HuH-7.5 (cell line): ENCODE results near the gene AKR1B15.
"Not testable (repeated sequence)": the region's sequence is repeated elsewhere in the genome, so short reads cannot be mapped to it uniquely, and the experiment has no call there.

Experiments
- DNase-seq: peaks from one replicate; pipeline ENCODE4 v3.0.0; 2011; ENCODE audit warnings: low spot score

AKR1B15 gene

DNA sequence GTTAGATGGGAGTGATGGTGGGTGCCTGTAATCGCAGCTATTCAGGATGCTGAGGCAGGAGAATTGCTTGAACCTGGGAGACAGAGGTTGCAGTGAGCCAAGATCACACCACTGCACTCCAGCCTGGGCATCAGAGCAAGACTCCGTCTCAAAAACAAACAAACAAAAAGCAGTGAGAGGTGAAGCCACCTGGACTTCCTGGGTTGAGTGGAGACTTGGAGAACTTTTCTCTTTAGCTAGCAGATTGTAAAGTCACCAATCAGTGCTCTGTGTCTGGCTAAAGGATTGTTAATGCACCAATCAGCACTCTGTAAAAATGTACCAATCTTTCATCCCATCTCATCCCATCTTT lies 14.5 kb downstream of the AKR1B15 start:
- not testable (repeated sequence) for DNase-seq

DNA sequence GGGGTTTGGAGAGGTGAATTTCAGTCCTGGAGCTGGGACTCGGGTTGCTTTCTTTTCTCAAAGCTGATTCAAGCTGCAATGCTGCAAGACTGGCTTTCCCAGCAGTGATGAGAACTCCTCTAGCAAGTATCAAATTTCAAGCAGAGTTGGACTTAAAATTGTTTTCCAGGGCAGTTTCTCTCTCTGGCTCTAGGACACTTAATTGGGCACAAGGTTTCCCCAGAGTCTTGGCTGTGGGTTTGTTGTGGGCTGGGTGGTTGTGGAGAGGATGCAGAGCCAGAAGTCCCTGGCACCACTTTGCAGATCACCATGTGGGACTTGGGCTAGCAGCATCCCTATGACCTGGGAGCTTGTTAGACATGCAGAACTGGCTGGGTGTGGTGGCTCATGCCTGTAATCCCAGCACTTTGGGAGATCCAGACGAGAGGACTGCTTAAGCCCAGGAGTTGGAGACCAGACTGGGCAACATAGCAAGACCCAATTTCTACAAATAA lies 16.8 kb downstream of the AKR1B15 start:
- no peak for DNase-seq

DNA sequence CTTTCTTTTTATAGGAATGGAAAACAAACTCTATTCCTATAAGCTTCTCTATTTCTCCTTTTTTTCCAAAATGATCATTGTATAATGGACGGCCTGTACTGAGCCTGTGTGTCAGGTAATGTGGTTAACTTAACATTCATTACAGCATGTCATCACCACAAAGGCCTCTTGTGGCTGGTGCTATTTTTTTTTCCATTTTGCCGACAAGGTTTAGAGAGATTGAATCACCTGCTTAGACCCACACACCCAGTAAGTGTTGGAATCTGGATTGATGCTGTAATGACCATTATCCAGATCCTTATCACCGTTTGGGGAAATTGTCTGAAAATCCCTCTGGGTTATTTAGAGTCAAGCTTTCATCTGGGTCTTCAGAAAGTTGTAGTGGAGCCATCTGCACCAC lies 18.5 kb downstream of the AKR1B15 start:
- no peak for DNase-seq

DNA sequence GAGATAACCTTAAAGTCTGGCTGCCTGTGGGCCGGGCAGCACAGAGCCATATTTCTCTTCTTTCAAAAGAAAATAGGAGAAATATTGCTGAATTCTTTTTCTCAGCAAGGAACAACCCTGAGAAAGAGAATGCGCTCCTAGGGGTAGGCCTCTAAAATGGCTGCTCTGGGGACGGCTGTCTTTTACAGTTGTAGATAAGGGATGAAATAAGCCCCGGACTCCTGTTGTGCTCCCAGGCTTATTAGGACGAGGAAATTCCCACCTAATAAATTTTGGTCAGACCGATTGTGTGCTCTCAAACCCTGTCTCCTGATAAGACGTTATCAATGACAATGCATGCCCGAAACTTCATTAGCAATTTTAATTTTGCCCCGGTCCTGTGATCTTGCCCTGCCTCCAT lies 21.1 kb downstream of the AKR1B15 start:
- DNase-seq = not testable (repeated sequence)

DNA sequence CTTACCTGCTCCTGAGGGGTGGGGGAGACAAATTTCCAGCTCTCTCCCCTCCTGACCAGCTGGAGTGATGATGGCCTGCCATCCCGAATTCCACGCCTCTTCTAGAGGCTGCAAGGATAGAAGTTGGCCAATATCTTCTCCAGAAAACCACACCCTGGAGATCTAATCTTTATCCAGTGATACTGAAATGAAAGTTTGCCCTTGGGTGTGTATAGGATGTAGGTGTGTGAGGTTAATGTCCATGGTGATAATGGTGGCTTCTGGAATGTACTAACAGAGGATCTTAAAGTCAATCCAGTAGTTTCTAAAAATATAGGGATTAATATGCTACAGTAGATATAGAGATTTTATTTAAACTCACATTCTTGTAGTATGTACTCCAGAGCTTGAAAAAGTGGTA lies 22.2 kb downstream of the AKR1B15 start:
- DNase-seq = no peak

DNA sequence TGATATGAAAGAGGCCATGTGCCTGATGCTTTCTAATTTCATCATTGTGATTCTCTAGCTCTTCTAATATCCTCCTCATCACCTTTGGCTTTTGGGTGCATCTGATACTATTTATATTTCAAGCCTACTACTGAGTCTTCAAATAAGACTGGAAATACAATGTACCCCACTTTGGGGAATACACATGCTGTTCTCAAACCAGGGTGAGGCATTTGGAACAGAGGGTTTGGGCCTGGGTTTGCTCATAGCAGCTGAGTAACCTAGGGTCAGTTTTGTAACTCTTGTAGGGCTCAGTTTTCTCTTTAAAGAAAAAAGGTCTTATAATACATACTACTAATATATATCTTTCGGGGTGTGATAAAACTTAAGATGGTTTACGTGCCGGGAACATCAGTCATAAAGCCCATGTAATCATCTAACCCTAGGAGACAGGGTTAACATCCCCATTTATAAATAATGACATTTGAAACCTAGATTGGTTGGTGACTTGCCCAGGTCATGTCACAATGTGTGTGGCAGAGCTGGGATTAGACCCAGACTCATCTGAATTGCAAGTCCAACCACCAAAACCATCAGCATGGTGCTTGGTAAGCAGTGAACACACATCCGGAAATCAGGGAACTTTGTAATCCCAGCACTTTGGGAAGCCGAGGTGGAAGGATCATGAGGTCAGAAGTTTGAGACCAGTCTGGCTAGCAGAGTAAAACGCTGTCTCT lies 23.0 kb downstream of the AKR1B15 start:
- no peak for DNase-seq

DNA sequence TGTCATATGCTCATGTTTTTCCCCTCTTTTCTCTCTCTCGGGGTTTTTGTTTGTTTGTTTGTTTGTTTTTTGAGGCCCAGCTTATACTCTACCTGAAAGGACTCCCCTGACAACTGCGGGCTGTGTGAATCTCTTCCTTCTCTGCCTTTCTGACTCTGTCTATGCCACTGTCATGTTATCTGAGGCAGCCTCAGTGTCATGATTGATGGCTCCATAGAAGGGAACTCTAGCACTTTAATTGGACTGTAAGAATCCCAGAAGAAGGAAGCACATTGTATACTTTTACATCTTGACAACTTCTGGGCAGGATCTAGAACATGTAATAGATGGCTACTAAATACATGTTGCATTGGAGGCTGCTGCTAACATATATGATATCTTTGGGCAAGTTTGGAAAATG lies 25.4 kb downstream of the AKR1B15 start:
- DNase-seq = no peak

DNA sequence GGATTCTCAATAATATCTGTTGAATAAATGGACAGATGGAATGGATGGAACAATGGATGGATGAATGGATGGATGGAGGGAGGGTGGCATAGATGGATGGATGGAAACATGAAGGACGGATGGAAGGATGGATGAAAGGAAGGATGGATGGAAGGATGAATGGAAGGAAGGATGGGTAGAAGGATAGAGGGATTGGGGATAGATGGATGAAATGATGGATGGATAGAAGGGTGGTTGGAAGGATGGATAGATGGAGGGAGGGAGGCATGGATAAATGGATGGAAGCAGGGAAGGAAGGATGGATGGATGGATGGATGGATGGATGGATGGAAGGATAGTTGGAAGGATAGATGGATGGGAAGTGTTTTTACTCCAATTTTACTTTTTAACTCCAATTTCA lies 35.4 kb downstream of the AKR1B15 start:
- DNase-seq = no peak

DNA sequence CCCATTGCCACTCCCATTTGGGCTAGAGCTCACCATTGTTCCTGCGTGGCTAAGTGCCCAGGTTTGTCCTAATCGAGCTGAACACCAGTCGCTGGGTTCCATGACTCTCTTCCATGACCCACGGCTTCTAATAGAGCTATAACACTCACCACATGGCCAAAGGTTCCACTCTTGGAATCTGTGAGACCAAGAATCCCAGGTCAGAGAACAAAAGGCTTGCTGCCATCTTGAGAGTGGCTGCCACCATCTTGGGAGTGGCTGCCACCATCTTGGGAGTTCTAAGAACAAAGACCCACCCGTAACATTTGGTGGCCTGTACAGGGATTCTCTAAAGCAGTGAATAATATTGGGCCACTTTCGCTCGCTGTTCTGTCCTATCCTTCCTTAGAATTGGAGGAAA lies 37.0 kb downstream of the AKR1B15 start:
- DNase-seq = no peak

DNA sequence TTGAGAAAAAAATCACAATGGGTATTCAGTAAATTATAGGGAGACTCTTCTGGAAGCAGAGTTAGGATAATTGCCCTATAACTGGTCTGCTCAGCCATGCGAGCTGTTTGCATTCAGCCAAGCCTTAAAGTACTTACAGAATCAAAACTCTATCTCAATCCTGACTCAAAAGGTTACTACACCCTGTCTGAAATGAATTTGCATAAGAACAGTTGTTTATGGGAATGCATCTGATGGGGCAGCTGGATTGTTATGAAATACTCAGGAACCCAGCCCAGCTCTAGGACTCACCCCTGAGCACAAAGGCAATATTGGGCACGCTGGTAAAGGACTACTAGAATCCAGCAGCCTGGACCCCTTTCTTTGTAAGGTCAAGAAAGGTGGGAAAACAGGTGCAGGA lies 38.8 kb downstream of the AKR1B15 start:
- no peak for DNase-seq

DNA sequence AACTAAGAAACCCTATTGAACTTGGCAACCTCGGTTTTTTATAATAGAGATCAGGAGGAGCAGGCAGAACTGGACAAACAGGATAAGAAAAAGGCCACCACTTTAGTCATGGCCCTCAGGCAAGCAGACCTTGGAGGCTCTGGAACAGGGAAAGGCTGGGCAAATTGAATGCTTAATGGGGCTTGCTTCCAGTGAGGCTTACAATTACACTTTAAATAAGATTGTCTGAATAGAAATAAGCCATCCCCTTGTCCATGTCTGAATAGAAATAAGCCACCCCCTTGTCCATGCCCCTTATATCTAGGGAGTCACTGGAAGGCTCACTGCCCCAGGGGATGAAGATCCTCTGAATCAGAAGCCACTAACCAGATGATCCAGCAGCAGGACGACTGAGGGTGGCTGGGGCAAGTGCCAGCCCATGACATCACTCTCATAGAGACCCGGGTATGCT lies 40.6 kb downstream of the AKR1B15 start:
- no peak for DNase-seq

DNA sequence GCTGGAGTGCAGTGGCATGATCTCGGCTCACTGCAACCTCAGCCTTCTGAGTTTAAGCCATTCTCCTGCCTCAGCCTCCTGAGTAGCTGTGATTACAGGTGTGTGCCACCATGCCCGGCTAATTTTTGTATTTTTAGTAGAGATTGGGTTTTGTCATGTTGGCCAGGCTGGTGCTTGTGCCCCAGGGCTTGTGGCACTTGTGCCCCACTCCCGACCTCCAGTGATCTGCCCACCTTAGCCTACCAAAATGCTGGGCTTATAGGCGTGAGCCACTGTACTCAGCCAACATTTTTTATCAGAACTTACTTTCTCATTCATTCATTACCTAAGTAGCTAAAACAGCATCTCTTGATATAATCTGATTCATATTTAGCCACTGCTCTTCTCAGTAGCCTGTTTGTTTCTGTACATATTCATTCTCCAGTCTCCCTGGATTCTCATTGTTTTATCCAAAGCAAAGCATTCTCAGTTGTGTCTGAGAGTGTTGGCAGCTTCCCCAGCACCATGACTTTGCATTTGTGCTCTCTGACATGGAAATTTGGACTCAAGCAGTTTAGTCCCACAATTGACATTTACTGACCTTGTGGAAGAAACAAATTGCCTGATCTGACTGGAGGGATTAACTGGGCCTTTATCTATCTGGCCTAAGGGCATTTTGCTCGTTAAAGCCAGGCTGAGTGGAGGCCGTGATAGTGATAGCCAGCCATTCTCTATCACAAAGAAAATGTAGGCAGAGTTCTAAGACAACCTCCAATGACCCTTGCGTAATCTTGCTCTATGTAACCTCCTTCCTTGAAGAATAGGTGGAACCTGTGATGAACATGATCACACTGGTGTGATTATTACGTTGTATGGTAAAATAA lies 44.9 kb downstream of the AKR1B15 start:
- DNase-seq = no peak

DNA sequence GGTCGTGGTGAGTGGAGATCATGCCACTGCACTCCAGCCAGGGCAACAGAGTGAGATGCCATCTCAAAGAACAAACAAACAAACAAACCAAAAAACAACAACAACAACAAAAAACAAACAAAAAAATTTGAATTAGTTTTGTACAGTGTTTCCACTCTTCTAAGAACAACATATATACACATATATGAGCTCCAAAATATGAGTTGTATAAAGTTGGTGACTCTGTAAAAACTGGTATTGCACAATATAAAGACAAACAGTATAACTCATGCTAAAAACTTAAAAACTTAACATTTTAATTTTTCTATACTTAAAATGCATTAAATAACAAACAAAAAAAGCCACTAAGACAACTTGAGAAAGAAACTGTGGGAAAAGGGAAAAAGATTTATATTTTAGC lies 46.0 kb downstream of the AKR1B15 start:
- no peak for DNase-seq

DNA sequence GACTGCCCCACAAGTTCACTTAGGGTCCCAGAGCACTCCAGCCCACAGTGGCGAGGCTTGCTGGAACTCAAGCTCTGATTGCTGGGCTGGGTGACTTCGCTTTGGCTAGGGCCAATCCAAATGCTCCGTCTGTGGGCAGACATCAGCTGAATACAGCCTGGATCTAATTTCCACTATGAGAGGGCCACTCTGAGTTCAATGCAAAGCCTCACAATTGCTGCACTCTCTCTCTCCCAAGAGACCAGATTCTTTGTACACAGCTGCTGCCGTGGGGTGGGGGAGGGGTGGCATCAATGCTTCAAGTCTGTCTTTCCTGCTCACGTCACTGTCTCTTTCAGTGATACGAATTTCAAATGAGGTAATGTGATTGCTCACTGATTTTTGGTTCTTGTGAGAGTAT lies 50.5 kb downstream of the AKR1B15 start:
- DNase-seq = no peak

DNA sequence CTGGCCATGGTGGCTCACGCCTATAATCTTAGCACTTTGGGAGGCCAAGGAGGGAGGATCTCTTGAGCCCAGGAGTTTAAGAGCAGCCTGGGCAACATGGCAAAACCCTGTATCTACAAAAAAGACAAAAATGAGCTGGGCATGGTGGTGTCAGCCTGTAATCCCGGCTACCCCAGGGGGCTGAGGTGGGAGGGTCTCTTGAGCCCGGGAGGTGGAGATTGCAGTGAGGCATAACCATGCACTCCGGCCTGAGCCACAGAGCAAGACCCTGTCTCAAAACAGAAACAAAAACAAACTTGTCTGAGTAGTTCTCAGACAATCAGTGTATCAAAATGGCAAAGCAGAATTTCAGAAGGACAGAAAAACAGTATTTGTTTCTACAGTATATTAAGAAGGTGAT lies 52.5 kb downstream of the AKR1B15 start:
- DNase-seq = no peak

DNA sequence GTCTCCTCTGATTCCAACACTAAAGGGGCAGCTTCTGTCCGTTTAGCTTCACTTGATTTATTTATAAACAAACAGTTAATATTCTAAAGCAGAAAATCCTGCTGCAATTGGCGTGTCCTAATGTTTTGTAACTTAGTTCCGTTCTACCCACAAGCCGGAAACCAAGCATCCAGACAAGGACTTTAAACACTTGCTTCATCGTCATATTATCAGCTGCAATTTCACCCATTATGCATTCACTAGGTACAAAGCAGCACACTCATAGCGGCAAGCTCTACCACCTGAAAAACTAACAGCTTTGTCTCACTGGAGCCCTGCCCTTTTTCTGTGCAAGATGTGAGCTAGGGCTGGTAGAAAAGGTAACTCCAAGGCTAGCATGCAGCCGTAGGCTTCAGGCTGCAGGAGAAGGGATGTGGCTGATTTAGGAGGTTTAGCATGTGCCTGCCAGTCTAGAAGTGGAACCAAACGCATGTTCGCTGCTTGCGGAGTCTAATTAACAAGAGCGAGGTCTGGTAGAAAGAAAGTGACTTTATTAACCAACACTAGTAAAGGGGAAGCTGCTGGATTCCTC lies 54.1 kb downstream of the AKR1B15 start:
- DNase-seq = no peak

DNA sequence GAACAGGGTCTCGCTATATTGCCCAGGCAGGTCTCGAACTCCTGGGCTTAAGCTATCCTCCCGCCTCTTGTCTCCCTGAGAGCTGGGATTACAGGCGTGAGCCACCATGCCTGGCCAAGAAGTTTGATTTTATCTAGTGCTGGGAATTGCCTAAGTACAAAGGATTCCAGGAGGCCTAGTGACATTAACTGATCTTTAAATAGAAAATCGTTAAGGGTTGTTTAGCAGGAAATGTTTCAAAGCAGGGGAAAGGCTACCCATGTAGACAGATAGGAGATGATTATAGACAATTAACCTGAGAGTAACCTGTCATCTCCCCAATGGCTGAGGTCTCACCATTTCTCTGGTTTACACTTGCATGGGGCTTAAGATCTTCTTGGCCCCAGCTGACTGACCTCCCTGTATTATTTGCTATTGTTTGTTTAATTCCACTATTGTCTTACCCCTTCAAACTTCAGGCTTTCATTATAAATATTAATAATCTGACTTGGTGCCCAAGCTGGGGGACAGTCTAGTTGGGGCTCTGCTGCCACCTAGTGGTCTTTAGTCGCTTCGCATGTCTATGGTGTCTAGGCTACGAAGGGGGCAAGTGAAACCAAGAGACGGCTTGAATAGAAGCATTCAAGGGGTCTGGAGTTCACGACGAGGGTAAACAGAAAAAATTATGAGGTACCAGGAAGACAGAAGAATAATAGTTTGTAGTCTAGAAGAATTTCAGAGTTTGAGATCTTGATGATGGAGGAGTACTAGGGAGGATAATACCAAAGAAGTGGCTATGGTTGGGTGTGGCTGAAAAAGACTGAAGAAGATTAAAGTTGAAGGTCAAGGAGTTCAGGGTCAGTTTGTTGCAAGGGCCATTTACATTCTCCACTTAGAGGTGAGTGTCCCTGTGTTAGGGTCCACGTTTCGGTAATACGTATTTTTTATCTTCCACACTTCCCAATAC lies 57.3 kb downstream of the AKR1B15 start:
- DNase-seq = peak; percentile 21

DNA sequence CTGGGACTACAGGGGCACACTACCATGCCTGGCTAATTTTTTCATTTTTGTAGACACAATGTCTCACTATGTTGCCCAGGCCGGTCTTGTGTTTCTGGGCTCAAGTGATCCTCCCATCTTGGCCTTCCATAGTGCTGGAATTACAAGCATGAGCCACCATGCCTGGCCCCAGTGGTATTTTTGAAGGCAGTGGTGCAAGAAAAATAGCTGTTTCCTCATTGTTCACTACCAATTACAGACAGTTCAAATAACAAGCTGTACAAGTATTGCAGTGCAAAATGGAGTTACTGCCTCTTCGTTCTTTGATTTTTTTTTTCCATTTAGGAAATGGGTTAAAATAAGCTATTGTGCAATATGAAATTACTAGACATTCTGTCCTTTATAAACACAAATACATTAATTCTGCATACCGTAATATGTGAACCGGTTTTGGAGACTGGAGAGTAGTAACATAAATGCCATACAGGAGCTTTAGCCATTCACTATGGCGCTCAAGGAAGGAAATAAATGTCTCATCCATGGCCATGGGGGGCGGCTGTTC lies 62.8 kb downstream of the AKR1B15 start:
- DNase-seq = no peak

DNA sequence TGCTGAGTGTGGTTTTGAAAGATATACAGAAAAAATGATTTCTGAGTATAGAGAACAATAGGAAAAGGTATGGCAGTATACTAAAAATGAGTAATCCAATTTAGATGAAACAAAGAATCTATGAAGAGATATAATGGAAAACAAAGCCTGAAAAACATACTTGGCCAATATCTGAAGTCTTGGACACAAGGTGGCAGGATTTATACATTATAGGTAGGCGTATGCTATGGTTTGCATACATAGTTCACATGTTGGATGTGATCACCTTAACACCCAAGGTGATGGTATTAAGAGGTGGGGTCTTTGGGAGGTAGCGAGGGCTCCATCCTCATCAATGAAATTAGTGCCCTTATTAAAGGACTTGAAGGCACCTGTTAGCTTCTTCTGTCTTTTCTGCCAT lies 63.3 kb downstream of the AKR1B15 start:
- no peak for DNase-seq

DNA sequence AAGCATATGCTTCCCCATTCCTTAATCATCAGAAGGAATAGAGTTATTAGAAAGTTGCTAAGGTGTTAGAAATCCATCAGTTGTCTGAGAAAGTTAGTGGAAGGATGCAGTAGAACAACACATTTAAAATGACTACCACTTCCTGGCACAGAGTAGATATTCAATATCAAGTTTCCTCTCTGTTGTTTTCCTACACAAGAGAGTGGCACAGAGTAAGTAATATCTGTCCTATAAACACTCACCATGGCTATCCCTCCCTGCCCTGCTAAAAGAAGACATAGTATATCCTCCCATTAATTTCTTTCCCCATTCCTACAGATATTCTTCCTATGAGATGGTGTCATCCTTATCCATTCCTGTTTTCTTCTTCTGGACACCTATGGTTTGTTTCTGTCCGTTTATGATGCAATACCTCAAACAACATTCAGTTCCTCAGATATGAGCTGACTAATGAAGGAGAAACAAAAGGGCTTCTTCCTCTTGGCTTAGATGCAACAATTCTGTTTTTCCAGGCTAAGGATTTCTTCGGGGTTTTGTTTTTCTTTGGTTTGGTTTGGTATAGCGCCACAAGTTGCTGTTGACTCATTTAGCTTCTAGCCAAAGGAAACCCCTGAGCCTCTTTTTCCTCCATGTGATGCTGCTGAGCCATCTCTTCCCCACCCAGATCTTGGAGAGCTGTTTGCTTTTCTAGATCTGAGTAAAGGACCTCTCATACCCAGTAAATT lies 64.9 kb downstream of the AKR1B15 start:
- DNase-seq = no peak

DNA sequence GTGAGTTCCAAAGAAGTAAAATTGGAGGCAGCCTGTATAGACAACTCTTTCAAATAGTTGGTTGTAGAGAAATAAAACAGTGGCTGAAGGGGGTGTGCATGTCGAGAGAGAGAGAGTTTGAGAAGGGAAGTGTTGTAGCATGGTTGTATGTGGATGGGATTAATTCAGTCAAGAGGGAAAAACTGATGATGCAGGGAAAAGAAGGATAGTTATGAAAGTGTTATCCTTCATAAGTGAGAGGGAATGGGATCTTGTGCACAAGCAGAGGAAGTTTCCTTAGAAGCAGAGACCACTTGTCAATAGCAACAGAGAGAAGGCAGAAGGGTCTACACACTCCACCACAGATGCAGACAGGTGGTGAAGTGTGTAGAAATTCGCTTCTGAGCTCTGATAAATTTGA lies 67.7 kb downstream of the AKR1B15 start:
- no peak for DNase-seq
